ENCODE results near the gene GREM1.

Gene GREM1

GRCh38 chr15:32735989-32736700 is 18.3 kb downstream of the GREM1 start:
- H4K20me1 ChIP-seq (ENCODE audit: insufficient read depth, low read length) = no peaks in the 10 kb centered on the region
- TF ChIP-seq EZH2 (IDR thresholded peaks at IDR 0.05; ENCODE audit: borderline replicate concordance, low read length) = no peak
- TF ChIP-seq CTCF (IDR thresholded peaks at IDR 0.05; ENCODE audit: low read length) = no peak
- no peaks in the 10 kb centered on the region for H3K36me3 ChIP-seq (ENCODE audit: insufficient read depth, low read length)
- H3K9me3 ChIP-seq (ENCODE audit: low read length) = no peaks in the 10 kb centered on the region
- H3K27ac ChIP-seq (ENCODE audit: low read depth, low read length, poor library complexity, severe bottlenecking) = no peak overlapping the region
- no peaks in the 10 kb centered on the region for H3K27me3 ChIP-seq (ENCODE audit: insufficient read depth, low read length)
- no peaks in the 10 kb centered on the region for H3F3A ChIP-seq (ENCODE audit: insufficient read depth, low read length)
- no peaks in the 10 kb centered on the region for H3K4me1 ChIP-seq (ENCODE audit: insufficient read depth, low read length, severe bottlenecking)
- no peak overlapping the region for H3K9ac ChIP-seq (ENCODE audit: low read length)
- H3K4me3 ChIP-seq (ENCODE audit: low read depth, low read length, poor library complexity, severe bottlenecking) = no peak overlapping the region
- no peaks in the 10 kb centered on the region for H3K79me2 ChIP-seq (ENCODE audit: insufficient read depth, low read length)
- H3K4me2 ChIP-seq (ENCODE audit: low read length) = no peak overlapping the region
- H2AFZ ChIP-seq (ENCODE audit: low read length) = no peak overlapping the region
- no peaks in the 10 kb centered on the region for H3K9me2 ChIP-seq (ENCODE audit: low read depth, low read length)

GRCh38 chr15:32736701-32737061 is 18.9 kb downstream of the GREM1 start:
- TF ChIP-seq EZH2 (IDR thresholded peaks at IDR 0.05; ENCODE audit: borderline replicate concordance, low read length) = no peak
- no peak for TF ChIP-seq CTCF (IDR thresholded peaks at IDR 0.05; ENCODE audit: low read length)
- no peaks in the 10 kb centered on the region for H3K36me3 ChIP-seq (ENCODE audit: insufficient read depth, low read length)
- no peaks in the 10 kb centered on the region for H3K4me1 ChIP-seq (ENCODE audit: insufficient read depth, low read length, severe bottlenecking)
- no peaks in the 10 kb centered on the region for H3K79me2 ChIP-seq (ENCODE audit: insufficient read depth, low read length)
- no peaks in the 10 kb centered on the region for H3K27me3 ChIP-seq (ENCODE audit: insufficient read depth, low read length)
- no peaks in the 10 kb centered on the region for H3F3A ChIP-seq (ENCODE audit: insufficient read depth, low read length)
- no peak overlapping the region for H3K27ac ChIP-seq (ENCODE audit: low read depth, low read length, poor library complexity, severe bottlenecking)
- no peaks in the 10 kb centered on the region for H3K9me2 ChIP-seq (ENCODE audit: low read depth, low read length)
- no peaks in the 10 kb centered on the region for H3K9me3 ChIP-seq (ENCODE audit: low read length)
- no peak overlapping the region for H3K4me2 ChIP-seq (ENCODE audit: low read length)
- H3K4me3 ChIP-seq (ENCODE audit: low read depth, low read length, poor library complexity, severe bottlenecking) = no peak overlapping the region
- no peaks in the 10 kb centered on the region for H4K20me1 ChIP-seq (ENCODE audit: insufficient read depth, low read length)
- no peak overlapping the region for H3K9ac ChIP-seq (ENCODE audit: low read length)
- H2AFZ ChIP-seq (ENCODE audit: low read length) = no peak overlapping the region

GRCh38 chr15:32737304-32737703 is 19.5 kb downstream of the GREM1 start:
- no peaks in the 10 kb centered on the region for H3K9me2 ChIP-seq (ENCODE audit: low read depth, low read length)
- no peak overlapping the region for H3K9ac ChIP-seq (ENCODE audit: low read length)
- no peak overlapping the region for H3K4me2 ChIP-seq (ENCODE audit: low read length)
- H3K4me3 ChIP-seq (ENCODE audit: low read depth, low read length, poor library complexity, severe bottlenecking) = no peak overlapping the region
- H3K27ac ChIP-seq (ENCODE audit: low read depth, low read length, poor library complexity, severe bottlenecking) = no peak overlapping the region
- H3F3A ChIP-seq (ENCODE audit: insufficient read depth, low read length) = no peaks in the 10 kb centered on the region
- H2AFZ ChIP-seq (ENCODE audit: low read length) = no peak overlapping the region
- H3K27me3 ChIP-seq (ENCODE audit: insufficient read depth, low read length) = no peaks in the 10 kb centered on the region
- H3K4me1 ChIP-seq (ENCODE audit: insufficient read depth, low read length, severe bottlenecking) = no peaks in the 10 kb centered on the region
- no peak for TF ChIP-seq CTCF (IDR thresholded peaks at IDR 0.05; ENCODE audit: low read length)
- no peak for TF ChIP-seq EZH2 (IDR thresholded peaks at IDR 0.05; ENCODE audit: borderline replicate concordance, low read length)
- H3K79me2 ChIP-seq (ENCODE audit: insufficient read depth, low read length) = no peaks in the 10 kb centered on the region
- no peaks in the 10 kb centered on the region for H3K36me3 ChIP-seq (ENCODE audit: insufficient read depth, low read length)
- H3K9me3 ChIP-seq (ENCODE audit: low read length) = no peaks in the 10 kb centered on the region
- H4K20me1 ChIP-seq (ENCODE audit: insufficient read depth, low read length) = no peaks in the 10 kb centered on the region
